Measurements from ENCODE around the gene DHX29.

DHX29 gene

GRCh38 chr5:55232985-55233928 is 74.2 kb downstream of the DHX29 start, which contains the start of gene CCNO:
CCNO (minus strand) TSS chr5:55233608; CDS start chr5:55233523, 85 bp downstream.
- no peaks in the 10 kb centered on the region for H3K9me3 Mint-ChIP-seq
- intact Hi-C loops (cut with micrococcal nuclease), result loop anchor here (5.0 kb wide), 1 partner anchor 61 kb away; the partner anchor contains the start of gene CDC20B
- H3K27me3 Mint-ChIP-seq, result peaks cover 92% of the 10 kb centered on the region
- peak within 1 kb of the TSS; percentile 86 for H3K4me3 Mint-ChIP-seq
- peaks cover 22% of the 10 kb centered on the region for H3K4me1 Mint-ChIP-seq (ENCODE audit: low read depth)
- H3K36me3 Mint-ChIP-seq (ENCODE audit: low read depth), result peaks cover 6% of the 10 kb centered on the region
- no peak within 1 kb of the TSS for H3K27ac Mint-ChIP-seq

- Mint-ChIP-seq H3K27me3 (peaks cover 97% of the 10 kb centered on the region), H3K4me1 (ENCODE audit: low read depth) (peaks cover 28% of the 10 kb centered on the region), H3K4me3 (peak overlapping the region; percentile 86), H3K9me3 (no peaks in the 10 kb centered on the region), H3K27ac (no peak overlapping the region), H3K36me3 (ENCODE audit: low read depth) (peaks cover 6% of the 10 kb centered on the region)
- intact Hi-C loops (cut with micrococcal nuclease), result loop anchor here (5.0 kb wide), 1 partner anchor 60 kb away; the partner anchor contains the start of gene CDC20B
Observed at GRCh38 chr5:55232271-55232984, 75.1 kb downstream of the DHX29 start.

DNA sequence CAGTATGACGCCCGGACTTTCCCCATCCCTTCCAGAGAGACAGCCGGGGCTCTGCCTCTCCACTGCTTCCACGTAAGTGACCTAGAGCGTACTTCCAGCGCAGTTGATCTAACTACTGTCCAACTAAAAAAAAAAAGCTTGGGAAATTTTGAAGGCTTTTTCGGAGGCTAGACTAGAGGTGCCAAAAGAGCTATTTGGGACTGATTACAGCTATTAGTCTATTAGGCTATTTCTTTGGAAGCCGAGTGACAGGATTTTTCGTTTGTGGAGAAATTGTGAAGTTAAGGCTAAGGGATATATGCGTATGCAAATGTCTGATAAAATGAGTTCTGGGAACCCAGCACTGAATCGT is 75.6 kb downstream of the DHX29 start:
- Mint-ChIP-seq H3K9me3 (no peaks in the 10 kb centered on the region), H3K27me3 (peaks cover 96% of the 10 kb centered on the region), H3K4me3 (peak overlapping the region; percentile 86), H3K27ac (no peak overlapping the region), H3K36me3 (ENCODE audit: low read depth) (peaks cover 6% of the 10 kb centered on the region), H3K4me1 (ENCODE audit: low read depth) (peaks cover 28% of the 10 kb centered on the region)
- intact Hi-C loops (cut with micrococcal nuclease), result loop anchor here (5.0 kb wide), 1 partner anchor 60 kb away; the partner anchor contains the start of gene CDC20B

DNA sequence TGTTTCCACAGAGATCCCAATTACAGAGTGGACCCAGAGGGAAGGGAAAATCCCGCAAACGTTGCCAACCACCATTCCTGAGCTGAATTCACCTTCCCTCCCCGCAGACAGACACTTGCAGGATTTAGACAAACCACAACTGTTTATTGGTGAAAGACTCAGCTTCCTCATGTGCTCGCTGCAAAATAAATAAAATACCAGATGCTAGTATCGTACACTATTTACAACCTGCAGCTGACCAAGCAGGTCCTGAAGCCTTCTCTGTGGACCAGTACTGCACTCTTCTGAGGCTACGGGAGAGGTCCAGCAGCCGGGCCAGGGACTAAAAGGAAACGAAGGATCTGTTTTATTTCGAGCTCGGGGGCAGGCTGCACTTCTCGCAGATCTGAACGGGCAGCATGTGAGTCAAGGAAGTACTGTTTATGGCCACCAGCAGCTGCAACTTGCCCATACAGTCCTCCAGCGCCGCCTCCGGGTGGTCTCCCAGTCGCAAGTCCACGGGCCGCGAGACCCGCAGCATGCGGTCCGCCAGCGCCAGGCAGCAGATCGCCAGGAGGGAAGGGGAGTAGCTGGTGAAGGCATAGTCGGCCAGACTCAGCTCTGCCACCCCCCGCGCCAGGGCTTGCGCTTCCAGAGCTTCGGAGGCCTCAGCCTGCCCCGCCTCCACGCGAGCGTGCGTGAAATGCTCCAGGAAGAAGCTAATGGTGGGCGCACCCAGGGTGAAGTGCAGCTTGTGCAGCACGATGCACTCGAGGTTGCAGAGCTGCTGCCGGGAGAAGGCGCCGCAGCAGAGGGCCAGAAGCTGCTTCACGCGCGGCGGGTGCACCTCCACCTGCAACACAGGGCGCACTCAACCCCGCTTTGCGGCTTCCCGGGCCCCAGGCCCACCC is 76.2 kb downstream of the DHX29 start:
- Mint-ChIP-seq H3K9me3 (no peaks in the 10 kb centered on the region), H3K27me3 (peaks cover 95% of the 10 kb centered on the region), H3K4me3 (peak overlapping the region; percentile 86), H3K36me3 (ENCODE audit: low read depth) (peaks cover 6% of the 10 kb centered on the region), H3K27ac (no peak overlapping the region), H3K4me1 (ENCODE audit: low read depth) (peaks cover 31% of the 10 kb centered on the region)
- intact Hi-C loops (cut with micrococcal nuclease), result loop anchor here (5.0 kb wide), 1 partner anchor 59 kb away; the partner anchor contains the start of gene CDC20B

DNA sequence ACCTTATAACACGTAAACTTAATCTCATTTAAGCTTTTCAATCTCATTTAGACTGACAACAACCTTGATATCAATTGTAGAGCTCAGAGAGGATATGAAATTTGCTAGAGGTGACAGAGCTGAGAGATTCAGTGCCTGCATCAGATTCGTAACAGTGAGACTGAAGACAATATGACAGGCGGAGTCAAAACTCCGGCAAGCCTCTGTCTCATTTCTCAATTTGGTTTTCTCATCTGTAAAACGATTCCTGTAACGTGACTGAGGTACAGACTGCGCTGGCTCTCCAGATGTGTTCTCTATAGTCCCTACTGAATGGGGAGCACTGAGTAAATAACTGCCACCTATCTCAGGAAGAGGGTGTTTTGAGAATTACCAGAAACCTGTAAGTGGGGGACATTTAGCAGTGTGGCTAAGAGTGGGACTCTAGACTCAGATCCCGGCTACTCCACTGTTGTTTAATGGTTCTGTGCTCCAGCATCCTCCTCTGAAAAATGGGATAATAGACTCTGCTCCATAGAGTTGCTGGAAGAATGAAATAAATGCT is 77.3 kb downstream of the DHX29 start:
- Mint-ChIP-seq H3K27ac (no peak overlapping the region), H3K27me3 (peaks cover 96% of the 10 kb centered on the region), H3K36me3 (ENCODE audit: low read depth) (peaks cover 6% of the 10 kb centered on the region), H3K4me1 (ENCODE audit: low read depth) (peaks cover 38% of the 10 kb centered on the region), H3K4me3 (no peak overlapping the region), H3K9me3 (no peaks in the 10 kb centered on the region)
- intact Hi-C loops (cut with micrococcal nuclease), result loop anchor here (5.0 kb wide), 1 partner anchor 58 kb away; the partner anchor contains the start of gene CDC20B

GRCh38 chr5:55227664-55228430 is 79.6 kb downstream of the DHX29 start:
- intact Hi-C loops (cut with micrococcal nuclease), result no loop called here
- H3K27me3 Mint-ChIP-seq, result peaks cover 97% of the 10 kb centered on the region
- H3K27ac Mint-ChIP-seq, result no peak overlapping the region
- peaks cover 49% of the 10 kb centered on the region for H3K4me1 Mint-ChIP-seq (ENCODE audit: low read depth)
- H3K9me3 Mint-ChIP-seq, result no peaks in the 10 kb centered on the region
- peak overlapping the region; percentile 4 for H3K4me3 Mint-ChIP-seq
- H3K36me3 Mint-ChIP-seq (ENCODE audit: low read depth), result peaks cover 6% of the 10 kb centered on the region

- Mint-ChIP-seq H3K9me3 (no peaks in the 10 kb centered on the region), H3K4me3 (peak within 1 kb of the TSS; percentile 53), H3K27me3 (peaks cover 97% of the 10 kb centered on the region), H3K36me3 (ENCODE audit: low read depth) (peaks cover under 1% of the 10 kb centered on the region), H3K27ac (no peak within 1 kb of the TSS), H3K4me1 (ENCODE audit: low read depth) (peaks cover 49% of the 10 kb centered on the region)
- intact Hi-C loops (cut with micrococcal nuclease), result no loop called here
Observed at GRCh38 chr5:55226934-55227663, 80.4 kb downstream of the DHX29 start, which contains the start of gene MCIDAS. MCIDAS (minus strand) TSS chr5:55227315; CDS start chr5:55227138, 177 bp downstream.

- H3K27me3 Mint-ChIP-seq, result peaks cover 95% of the 10 kb centered on the region
- intact Hi-C loops (cut with micrococcal nuclease), result no loop called here
- H3K9me3 Mint-ChIP-seq, result no peaks in the 10 kb centered on the region
- no peaks in the 10 kb centered on the region for H3K36me3 Mint-ChIP-seq (ENCODE audit: low read depth)
- H3K4me1 Mint-ChIP-seq (ENCODE audit: low read depth), result peaks cover 44% of the 10 kb centered on the region
- H3K27ac Mint-ChIP-seq, result no peak overlapping the region
- peak overlapping the region; percentile 53 for H3K4me3 Mint-ChIP-seq
Observed at GRCh38 chr5:55226027-55226933, 81.2 kb downstream of the DHX29 start.

- H3K36me3 Mint-ChIP-seq (ENCODE audit: low read depth), result no peaks in the 10 kb centered on the region
- H3K4me1 Mint-ChIP-seq (ENCODE audit: low read depth), result peaks cover 47% of the 10 kb centered on the region
- H3K9me3 Mint-ChIP-seq, result no peaks in the 10 kb centered on the region
- peaks cover 95% of the 10 kb centered on the region for H3K27me3 Mint-ChIP-seq
- H3K27ac Mint-ChIP-seq, result no peak overlapping the region
- H3K4me3 Mint-ChIP-seq, result no peak overlapping the region
- intact Hi-C loops (cut with micrococcal nuclease), result no loop called here
Observed at GRCh38 chr5:55225346-55225745, 82.1 kb downstream of the DHX29 start.

GRCh38 chr5:55223812-55224240 is 83.7 kb downstream of the DHX29 start:
- no peaks in the 10 kb centered on the region for H3K9me3 Mint-ChIP-seq
- no peak overlapping the region for H3K27ac Mint-ChIP-seq
- no peaks in the 10 kb centered on the region for H3K36me3 Mint-ChIP-seq (ENCODE audit: low read depth)
- H3K27me3 Mint-ChIP-seq, result peaks cover 93% of the 10 kb centered on the region
- intact Hi-C loops (cut with micrococcal nuclease), result no loop called here
- H3K4me1 Mint-ChIP-seq (ENCODE audit: low read depth), result peaks cover 50% of the 10 kb centered on the region
- peak overlapping the region; percentile 60 for H3K4me3 Mint-ChIP-seq

All from dendritic cell treated with granulocyte-macrophage colony-stimulating factor and Interleukin-4, amounts not matched to agents 40 ng/mL and 50 ng/mL, for 4 days (primary cell).